ENCODE measurements around the gene NISCH. TPM values are rescaled to one million over a fixed set of nuclear protein-coding genes. Genes with fewer than 3 reads are reported as not detected.

Gene NISCH
- total and polyA plus RNA-seq, 2 donors (not counting 1 experiment from before 2014, with no cell fraction given) = 31.1 to 69.9 TPM

- Histone ChIP-seq H3K9ac (ENCODE audit: insufficient read depth, low read length) (no peak overlapping the region), H3K27me3 (ENCODE audit: control insufficient read depth, insufficient read depth, low read length) (peaks cover 9% of the 10 kb centered on the region), H3K4me1 (ENCODE audit: control insufficient read depth, extremely low read depth, insufficient read depth, low read length) (no peaks in the 10 kb centered on the region), H2AFZ (ENCODE audit: low read length) (no peak overlapping the region), H3K79me2 (ENCODE audit: control insufficient read depth, insufficient read depth, low read length) (no peaks in the 10 kb centered on the region), H3K27ac (ENCODE audit: insufficient read depth, low read length) (no peak overlapping the region), H4K20me1 (ENCODE audit: control insufficient read depth, extremely low read depth, insufficient read depth, low read length) (no peaks in the 10 kb centered on the region), H3K4me2 (ENCODE audit: extremely low read depth, insufficient read depth, low read length) (no peak overlapping the region), H3K36me3 (ENCODE audit: control insufficient read depth, insufficient read depth, low read length) (no peaks in the 10 kb centered on the region), H3K4me3 (replicated peaks in 1 of 4; ENCODE audit: control extremely low read depth in 1 of 4, insufficient read depth in 1 of 4, low read depth in 3 of 4, low read length in 4 of 4) (no peak overlapping the region), H3K9me3 (ENCODE audit: control insufficient read depth, insufficient read depth, low read depth, low read length) (no peaks in the 10 kb centered on the region)
- no peak for DNase-seq (ENCODE audit: low read depth in 2 of 2)
- TF ChIP-seq CTCF (conservative IDR thresholded peaks at IDR 0.05 in 1 of 2, IDR thresholded peaks at IDR 0.05 in 1 of 2; ENCODE audit: low read depth in 1 of 2, low read length in 2 of 2) (no peak), EZH2 (IDR thresholded peaks at IDR 0.05; ENCODE audit: low read length, missing control alignments) (no peak)
Measured at GRCh38 chr3:52437326-52438103, 17.9 kb upstream of the NISCH start.

GRCh38 chr3:52438104-52438376, 17.4 kb upstream of the NISCH start:
- DNase-seq (ENCODE audit: low read depth in 2 of 2) = no peak
- H2AFZ ChIP-seq (ENCODE audit: low read length) = no peak overlapping the region
- H3K4me3 ChIP-seq (replicated peaks in 1 of 4; ENCODE audit: control extremely low read depth in 1 of 4, insufficient read depth in 1 of 4, low read depth in 3 of 4, low read length in 4 of 4) = no peak overlapping the region
- no peaks in the 10 kb centered on the region for H3K9me3 ChIP-seq (ENCODE audit: control insufficient read depth, insufficient read depth, low read depth, low read length)
- H3K27ac ChIP-seq (ENCODE audit: insufficient read depth, low read length) = no peak overlapping the region
- H3K4me1 ChIP-seq (ENCODE audit: control insufficient read depth, extremely low read depth, insufficient read depth, low read length) = no peaks in the 10 kb centered on the region
- no peak overlapping the region for H3K4me2 ChIP-seq (ENCODE audit: extremely low read depth, insufficient read depth, low read length)
- H3K27me3 ChIP-seq (ENCODE audit: control insufficient read depth, insufficient read depth, low read length) = peaks cover 9% of the 10 kb centered on the region
- H3K79me2 ChIP-seq (ENCODE audit: control insufficient read depth, insufficient read depth, low read length) = no peaks in the 10 kb centered on the region
- no peak for TF ChIP-seq EZH2 (IDR thresholded peaks at IDR 0.05; ENCODE audit: low read length, missing control alignments)
- no peak for TF ChIP-seq CTCF (conservative IDR thresholded peaks at IDR 0.05 in 1 of 2, IDR thresholded peaks at IDR 0.05 in 1 of 2; ENCODE audit: low read depth in 1 of 2, low read length in 2 of 2)
- no peaks in the 10 kb centered on the region for H4K20me1 ChIP-seq (ENCODE audit: control insufficient read depth, extremely low read depth, insufficient read depth, low read length)
- H3K9ac ChIP-seq (ENCODE audit: insufficient read depth, low read length) = no peak overlapping the region
- no peaks in the 10 kb centered on the region for H3K36me3 ChIP-seq (ENCODE audit: control insufficient read depth, insufficient read depth, low read length)

- no peaks in the 10 kb centered on the region for H3K36me3 ChIP-seq (ENCODE audit: control insufficient read depth, insufficient read depth, low read length)
- H3K4me3 ChIP-seq (replicated peaks in 1 of 4; ENCODE audit: control extremely low read depth in 1 of 4, insufficient read depth in 1 of 4, low read depth in 3 of 4, low read length in 4 of 4) = no peak overlapping the region
- H3K4me1 ChIP-seq (ENCODE audit: control insufficient read depth, extremely low read depth, insufficient read depth, low read length) = no peaks in the 10 kb centered on the region
- no peak overlapping the region for H3K9ac ChIP-seq (ENCODE audit: insufficient read depth, low read length)
- TF ChIP-seq CTCF (conservative IDR thresholded peaks at IDR 0.05 in 1 of 2, IDR thresholded peaks at IDR 0.05 in 1 of 2; ENCODE audit: low read depth in 1 of 2, low read length in 2 of 2) (no peak), EZH2 (IDR thresholded peaks at IDR 0.05; ENCODE audit: low read length, missing control alignments) (no peak)
- no peak overlapping the region for H3K27ac ChIP-seq (ENCODE audit: insufficient read depth, low read length)
- H3K4me2 ChIP-seq (ENCODE audit: extremely low read depth, insufficient read depth, low read length) = no peak overlapping the region
- H2AFZ ChIP-seq (ENCODE audit: low read length) = no peak overlapping the region
- no peak for DNase-seq (ENCODE audit: low read depth in 2 of 2)
- no peaks in the 10 kb centered on the region for H3K79me2 ChIP-seq (ENCODE audit: control insufficient read depth, insufficient read depth, low read length)
- H4K20me1 ChIP-seq (ENCODE audit: control insufficient read depth, extremely low read depth, insufficient read depth, low read length) = no peaks in the 10 kb centered on the region
- H3K9me3 ChIP-seq (ENCODE audit: control insufficient read depth, insufficient read depth, low read depth, low read length) = no peaks in the 10 kb centered on the region
- peaks cover 7% of the 10 kb centered on the region for H3K27me3 ChIP-seq (ENCODE audit: control insufficient read depth, insufficient read depth, low read length)
Measured at GRCh38 chr3:52438579-52439425, 16.6 kb upstream of the NISCH start.
